MM.1S (cell line): Measurements from ENCODE around the gene GTF2IRD1.

Source experiments
- CTCF ChIP-seq: fragments of 300-600 bp; sonication (generic); IDR thresholded peaks from 2 replicates; pipeline ENCODE4 v1.5.1; 2016; ENCODE audit warnings: antibody characterized with exemption, low read length, mixed read lengths
- EZH2 ChIP-seq: fragments of 300-600 bp; sonication (generic); optimal IDR thresholded peaks from 2 replicates; pipeline ENCODE3; 2017; ENCODE audit warnings: low read depth, mild to moderate bottlenecking, antibody characterized with exemption, low read length, mixed read lengths

- TF ChIP-seq CTCF (no peak), EZH2 (no peak)
Measured at GRCh38 chr7:74573512-74573911, 119.8 kb downstream of the GTF2IRD1 start.
